Measurements from ENCODE around the gene GPHA2.
A peak's percentile ranks its signal among the peaks of the same experiment; 100 is the strongest.
"Not testable (repeated sequence)": the region's sequence is repeated elsewhere in the genome, so short reads cannot be mapped to it uniquely, and the experiment has no call there.

The GPHA2 gene, protein sequence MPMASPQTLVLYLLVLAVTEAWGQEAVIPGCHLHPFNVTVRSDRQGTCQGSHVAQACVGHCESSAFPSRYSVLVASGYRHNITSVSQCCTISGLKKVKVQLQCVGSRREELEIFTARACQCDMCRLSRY

GRCh38 chr11:64935359-64936081 is at the start of gene GPHA2:
TSS of gene GPHA2 (minus strand) at chr11:64935893. CDS start at chr11:64935460, 433 bp downstream.
- DNase-seq: peak; percentile 55

DNA sequence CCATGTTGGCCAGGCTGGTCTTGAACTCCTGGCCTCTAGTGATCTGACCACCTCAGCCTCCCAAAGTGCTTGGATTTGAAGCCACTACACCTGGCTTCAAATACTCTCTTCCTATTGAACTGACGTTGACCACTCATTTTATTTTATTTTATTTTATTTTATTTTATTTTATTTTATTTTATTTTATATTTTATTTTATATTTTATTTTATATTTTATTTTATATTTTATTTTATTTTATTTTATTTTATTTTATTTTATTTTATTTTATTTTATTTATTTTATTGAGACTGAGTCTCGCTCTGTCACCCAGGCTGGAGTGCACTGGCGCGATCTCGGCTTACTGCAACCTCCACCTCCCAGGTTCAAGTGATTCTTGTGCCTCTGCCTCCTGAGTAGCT is 47.6 kb upstream of the GPHA2 start:
- not testable (repeated sequence) for DNase-seq

GRCh38 chr11:64976651-64977050 is 41.0 kb upstream of the GPHA2 start:
- no peak for DNase-seq

- DNase-seq: no peak
These were observed 38.4 kb upstream of the GPHA2 start for GRCh38 chr11:64974124-64974523.

GRCh38 chr11:64971421-64972233 is 35.9 kb upstream of the GPHA2 start, which contains the start of gene MAJIN:
TSS of gene MAJIN (minus strand) at chr11:64972108. CDS start at chr11:64959405, 12,703 bp downstream.
- DNase-seq: no peak

DNA sequence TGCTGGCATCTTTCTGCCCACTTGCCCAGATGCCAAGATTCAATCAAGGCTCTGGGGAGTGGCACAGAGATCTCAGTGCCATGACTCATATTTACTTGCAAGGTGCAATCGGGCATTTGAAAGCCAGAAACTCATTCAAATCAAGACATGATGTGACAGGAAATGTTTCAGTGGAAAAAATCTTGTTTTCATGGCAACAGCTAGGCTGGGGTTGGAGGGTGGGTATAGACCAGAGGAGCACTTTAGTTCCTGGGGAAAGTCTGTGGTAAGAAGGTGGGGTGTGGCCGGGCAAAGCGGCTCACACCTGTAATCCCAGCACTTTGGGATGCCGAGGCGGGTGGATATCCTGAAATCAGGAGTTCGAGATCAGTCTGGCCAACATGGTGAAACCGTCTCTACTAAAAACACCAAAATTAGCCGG is 35.0 kb upstream of the GPHA2 start:
- no peak for DNase-seq

DNA sequence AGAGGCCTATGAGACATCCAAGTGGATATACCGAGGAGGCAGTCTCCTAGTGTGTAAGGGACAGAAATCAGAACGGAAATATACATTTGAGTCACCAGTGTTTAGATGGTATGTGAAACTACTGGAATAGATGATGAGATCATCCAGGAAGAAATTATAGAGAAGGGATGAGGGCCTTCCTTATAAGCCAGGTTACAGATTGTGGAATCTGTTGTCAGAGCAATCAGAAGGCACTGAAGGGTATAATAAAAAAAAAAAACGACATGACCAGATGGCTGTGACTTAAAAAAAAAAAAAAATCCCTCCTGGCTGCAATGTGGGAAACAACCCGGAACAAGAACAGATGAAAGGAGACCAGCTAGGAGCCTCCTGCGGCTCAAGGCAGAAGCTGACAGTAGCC is 33.5 kb upstream of the GPHA2 start:
- DNase-seq: peak; percentile 22

- DNase-seq: no peak
These were observed 31.7 kb upstream of the GPHA2 start for GRCh38 chr11:64967375-64967774.

DNA sequence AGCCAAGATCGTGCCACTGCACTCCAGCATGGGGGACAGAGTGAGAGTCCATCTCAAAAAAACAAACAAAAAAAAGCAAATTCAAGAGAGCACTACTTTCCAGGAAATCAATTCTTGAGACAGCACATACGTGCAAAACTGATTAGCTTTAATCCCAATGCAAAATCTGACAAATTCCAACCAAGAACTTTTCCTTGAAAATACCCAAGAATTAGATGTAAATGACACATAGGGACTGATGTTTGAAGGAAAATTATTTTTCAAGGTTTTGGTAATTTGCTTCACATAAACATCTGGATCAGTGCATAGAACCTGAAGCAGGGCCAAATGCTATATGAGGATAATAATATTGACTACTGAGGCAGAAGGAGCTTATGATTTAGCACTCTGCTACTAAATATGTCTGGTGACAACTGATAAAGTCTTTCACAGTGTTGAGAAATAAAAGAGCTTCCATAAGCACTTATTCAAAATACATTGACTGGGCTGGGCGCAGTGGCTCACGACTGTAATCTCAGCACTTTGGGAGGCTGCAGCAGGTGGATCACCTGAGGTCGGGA is 27.5 kb upstream of the GPHA2 start:
- no peak for DNase-seq

DNA sequence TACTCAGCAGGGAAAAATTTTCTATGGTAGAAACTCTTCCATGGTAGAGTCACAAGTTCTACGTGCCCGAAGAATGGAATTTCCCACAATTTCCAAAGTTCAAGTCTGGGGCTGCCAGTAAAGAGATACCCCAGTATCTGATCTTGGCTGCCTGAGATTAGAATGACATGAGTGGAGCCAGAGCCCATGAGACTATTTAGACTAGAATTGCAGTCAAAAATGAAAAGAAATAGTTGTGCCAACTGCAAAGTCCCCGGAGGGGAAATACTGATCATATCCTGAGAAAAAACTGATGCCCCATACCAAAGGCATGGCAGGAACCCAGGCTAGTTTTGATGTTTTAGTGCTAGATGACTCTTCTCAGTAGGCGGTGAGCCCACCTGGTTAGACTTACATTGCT is 25.0 kb upstream of the GPHA2 start:
- DNase-seq: no peak

GRCh38 chr11:64959498-64959897 is 23.8 kb upstream of the GPHA2 start:
- no peak for DNase-seq

- DNase-seq: no peak
These were observed 18.5 kb upstream of the GPHA2 start for GRCh38 chr11:64954201-64954600.

GRCh38 chr11:64951529-64951928 is 15.8 kb upstream of the GPHA2 start:
- DNase-seq: no peak

DNA sequence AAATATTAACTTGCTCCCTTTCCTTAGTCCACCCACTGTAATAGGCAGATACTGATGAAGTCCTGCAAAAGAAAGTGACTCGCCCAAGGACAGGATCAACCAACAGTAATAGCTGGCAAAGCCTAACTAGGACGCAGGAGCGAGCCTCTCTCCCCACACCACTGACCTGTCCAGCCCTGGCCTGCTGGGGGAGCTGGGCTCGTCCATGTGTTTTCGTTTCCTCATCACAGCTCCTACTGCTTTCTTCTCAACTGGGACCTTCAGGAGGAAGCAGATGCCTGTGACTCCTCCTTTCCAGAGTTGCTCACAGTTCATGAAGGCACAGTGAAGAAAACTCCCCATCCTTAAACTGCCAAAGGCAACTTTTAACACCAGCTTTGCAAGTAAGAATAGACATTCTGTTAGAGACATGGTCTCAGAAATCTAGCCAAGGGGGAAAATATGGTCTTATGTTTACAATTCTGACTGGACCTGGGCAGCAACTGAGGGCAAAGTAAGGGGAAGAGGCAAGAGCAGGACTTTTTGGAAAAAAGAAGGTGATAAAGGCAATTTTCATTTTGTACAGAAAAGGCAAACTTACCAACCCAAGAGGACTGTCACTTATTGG is 11.6 kb upstream of the GPHA2 start:
- DNase-seq: no peak

DNA sequence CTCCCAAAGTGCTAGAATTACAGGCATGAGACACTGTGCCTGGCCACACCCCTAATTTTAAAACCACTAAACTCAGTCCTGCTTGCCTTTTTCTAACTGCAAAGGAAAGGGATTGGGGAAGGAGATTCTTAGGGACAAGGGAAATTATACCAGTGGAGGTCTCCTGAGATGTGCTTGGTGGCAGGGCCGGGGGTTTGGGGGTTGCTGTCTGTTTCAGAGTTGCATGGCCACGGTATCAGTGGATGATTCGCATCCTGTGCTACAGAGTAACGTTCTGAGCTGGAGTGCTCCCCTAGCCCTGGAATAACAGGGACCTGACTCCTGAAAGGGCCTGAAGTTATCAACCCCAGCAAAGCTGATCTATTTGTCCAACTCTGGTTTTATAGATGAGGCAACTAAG is 846 bp upstream of the GPHA2 start:
- DNase-seq: no peak

DNA sequence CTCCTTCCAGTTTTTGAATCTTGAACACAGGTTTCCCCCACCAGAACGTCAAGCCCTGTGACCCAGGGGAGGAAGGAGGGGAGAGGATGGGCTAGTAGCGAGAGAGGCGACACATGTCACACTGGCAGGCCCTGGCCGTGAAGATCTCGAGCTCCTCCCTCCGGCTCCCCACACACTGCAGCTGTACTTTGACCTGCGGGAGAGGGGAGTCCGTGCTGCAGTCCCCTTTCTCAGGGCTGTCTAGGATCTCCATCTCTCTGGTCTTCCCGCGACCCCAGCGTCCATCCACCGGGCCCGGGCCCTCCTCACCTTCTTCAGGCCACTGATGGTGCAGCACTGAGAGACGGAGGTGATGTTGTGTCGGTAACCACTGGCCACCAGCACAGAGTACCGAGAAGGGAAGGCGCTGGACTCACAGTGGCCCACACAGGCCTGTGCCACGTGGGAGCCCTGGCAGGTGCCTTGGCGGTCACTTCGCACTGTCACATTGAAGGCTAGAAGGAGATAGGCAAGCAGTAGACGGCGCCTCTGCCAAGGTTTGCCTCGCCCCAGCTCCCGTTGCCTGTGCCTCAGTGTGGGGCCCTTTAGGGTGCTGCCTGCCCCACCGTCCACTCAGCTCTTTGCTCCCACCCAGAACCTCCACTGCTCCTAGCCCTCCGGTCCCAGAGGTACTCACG is 873 bp downstream of the GPHA2 start:
- no peak for DNase-seq

GRCh38 chr11:64933935-64934681 is 1.6 kb downstream of the GPHA2 start:
- no peak for DNase-seq

- no peak for DNase-seq
These were observed 2.3 kb downstream of the GPHA2 start for GRCh38 chr11:64933213-64933934.

DNA sequence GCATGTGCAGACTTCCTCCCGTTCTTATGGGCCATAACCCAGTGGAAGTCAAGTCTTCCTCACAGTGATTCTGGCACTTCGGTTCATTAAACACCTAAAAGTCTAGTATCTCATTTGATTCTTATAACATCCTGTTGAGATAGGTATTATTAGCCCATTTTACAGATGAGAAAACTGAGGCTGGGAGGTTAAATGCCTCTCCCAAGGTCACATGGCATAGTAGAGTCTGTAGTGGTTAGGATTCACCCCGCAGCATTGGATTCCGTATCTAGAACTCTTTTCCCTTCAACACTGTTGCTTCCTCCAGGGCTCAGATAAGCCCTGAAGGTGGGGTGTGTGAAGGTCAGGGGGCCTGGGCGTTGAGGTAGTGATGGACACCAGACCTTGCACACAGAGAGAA is 3.4 kb downstream of the GPHA2 start:
- DNase-seq: no peak

GRCh38 chr11:64931290-64931689 is 4.4 kb downstream of the GPHA2 start:
- DNase-seq: no peak

DNA sequence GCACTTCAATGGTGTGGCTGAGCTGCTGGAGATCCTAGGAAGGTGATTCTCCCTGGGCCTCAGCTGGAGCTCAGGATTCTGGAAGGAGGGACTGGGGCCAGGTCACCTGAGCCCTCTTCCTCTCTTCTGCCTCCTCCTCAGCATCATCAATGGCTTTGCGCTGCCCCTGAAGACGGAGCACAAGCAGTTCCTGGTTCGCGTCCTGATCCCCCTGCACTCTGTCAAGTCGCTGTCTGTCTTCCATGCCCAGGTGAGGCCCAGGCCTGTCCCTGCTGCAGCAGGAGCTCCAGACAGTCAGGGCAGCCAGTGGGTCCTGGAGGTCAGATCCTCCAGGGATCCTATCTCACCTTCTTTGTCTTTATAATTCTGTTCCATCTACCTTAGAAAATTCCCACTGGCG is 5.4 kb downstream of the GPHA2 start:
- DNase-seq: no peak
